DMS114 treated with DMSO at 0.1 percent for 48 hours (cell line): ENCODE results near the gene MRPS23.

ENCODE experiments used
- DNase-seq: peaks from one replicate; lab custom pipeline; 2025; ENCODE audit not compliant: unreplicated experiment; lab: John Stamatoyannopoulos, UW

Gene MRPS23

DNA sequence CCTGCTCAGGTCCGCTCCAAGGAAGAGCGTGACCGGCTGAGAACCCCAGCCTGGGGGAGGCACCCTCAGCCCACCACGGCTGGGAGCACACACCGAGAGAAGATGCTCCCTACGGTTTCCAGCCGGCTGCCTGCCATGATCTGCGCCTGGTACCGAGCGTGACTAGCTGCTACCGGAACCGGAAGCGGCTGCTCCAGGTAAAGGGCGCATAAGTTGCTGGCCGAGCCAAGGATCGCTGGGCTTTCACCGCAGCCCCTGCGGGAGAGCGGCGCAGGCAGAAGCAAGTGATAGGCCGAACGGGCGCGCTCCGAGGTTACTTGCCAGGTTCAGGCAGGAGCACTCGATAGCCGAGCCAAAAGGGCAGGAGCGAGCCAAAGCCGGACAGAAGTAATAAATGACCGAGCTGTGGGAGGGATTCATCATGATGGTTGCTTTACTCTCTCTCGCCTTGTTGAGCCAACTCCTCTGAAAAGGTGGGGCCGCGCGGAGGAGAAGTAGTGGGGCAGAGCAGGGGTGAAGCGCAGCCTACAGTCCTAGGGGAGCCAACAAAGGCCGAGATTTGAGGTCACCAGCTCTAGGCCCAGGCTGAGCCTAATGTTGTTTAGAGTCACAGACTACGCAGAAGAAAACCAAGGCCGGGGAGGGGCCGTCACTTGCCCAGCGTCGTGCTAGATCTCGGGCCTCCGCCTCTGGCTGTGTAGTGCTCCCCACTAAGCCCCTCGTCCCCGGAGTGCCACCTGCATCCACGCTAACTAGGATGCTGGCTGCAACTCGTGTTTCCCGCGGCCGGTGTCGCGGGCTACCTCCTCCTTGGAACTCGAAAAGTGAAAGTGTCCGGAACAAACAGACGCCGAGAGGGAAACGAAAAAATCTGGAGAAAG is at the start of gene MRPS23:
Gene MRPS23 (minus strand): TSS at position 171 of the 881 bp plus-strand sequence. CDS start 34 bp downstream, at position 137.
- peak; percentile 96 for DNase-seq

DNA sequence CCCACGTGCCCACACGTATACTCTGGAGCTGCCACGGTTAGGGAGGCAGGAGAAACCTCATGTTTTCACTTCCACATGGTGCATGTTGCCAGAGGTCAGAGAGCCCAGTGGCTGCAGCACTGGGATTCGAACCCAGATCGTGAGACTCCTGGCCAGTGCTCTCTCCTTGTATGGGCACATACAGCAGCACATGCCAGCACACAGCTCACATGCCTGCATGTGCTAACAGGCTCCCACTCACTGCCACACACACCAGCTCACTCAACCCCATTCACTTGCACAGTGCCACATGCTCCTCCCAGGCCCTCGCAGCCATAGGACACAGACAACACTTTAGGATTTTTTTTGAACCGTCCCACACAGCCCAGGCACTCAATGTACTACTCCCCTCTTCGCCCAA is 49.5 kb upstream of the MRPS23 start:
- DNase-seq = no peak

DNA sequence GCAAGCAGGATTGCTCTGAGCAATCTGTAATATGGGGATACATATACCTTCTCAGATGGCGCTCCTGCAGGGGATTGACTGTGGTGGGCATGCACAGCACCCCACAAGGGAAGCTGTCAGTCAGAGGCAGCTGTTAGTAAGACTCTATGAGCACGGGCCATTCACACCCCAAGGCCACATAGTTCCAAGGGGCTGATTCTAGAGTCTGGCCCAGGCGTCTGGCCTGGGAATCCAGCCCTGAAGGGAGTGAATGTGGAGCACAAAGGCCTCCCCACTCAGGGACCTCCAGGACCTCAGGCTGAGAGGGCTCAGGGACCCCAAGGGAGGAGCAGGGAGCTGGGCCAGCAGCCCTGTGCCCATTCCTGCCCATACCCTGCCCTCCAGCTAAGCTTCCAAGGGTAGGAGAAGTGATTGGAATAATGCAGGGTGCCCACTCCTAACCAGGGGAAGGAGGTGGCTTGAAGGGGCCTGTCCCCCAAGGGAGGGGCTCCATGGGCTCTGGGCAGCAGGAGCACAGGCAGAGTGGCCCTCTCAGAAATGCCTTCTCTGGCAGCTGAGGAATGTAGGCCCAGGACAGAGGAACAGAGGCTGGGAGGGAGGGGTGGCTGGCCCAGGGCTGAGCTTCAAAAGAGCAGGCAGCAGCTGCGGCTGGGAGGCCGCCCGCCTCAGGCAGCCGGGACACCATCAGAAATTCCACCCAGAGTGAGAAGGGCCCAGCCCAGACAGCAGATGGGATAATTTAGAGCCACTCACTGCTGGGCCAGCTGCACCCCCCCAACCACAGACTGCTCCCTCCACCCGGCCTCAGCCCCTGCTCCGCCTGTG is 48.9 kb upstream of the MRPS23 start:
- DNase-seq = no peak

DNA sequence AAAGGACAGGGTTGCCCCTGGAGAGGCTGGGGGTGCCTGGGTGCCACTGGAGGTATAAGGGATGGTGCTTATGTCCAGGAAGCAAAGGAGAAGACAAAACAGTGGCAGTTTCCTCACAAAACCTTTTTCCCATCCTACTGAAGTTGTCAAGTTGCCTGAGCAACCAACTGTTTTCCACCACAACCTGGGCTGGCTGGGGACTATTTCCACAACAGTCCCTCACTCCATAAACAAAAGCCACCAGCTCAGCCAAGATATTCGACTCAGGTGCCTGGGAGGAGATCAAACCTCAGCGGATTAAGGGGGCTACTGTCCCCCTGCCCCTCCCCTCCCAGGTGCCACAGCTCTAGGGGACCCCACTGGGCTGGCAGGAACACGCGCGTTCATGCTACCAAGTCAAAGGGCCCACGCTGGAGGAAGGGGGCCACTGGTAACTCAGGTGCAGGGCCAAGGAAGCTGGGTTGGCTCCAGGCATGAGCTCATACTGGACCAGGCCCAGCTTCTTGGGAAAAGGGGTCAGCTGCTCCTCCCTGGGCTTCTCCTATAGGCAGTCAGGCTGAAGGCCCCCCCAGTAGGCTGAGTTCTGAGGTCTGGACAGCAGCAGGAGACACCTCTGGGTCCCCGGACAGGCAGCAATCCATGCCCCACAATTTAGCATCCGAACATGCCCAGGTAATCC is 45.7 kb upstream of the MRPS23 start:
- DNase-seq = no peak

DNA sequence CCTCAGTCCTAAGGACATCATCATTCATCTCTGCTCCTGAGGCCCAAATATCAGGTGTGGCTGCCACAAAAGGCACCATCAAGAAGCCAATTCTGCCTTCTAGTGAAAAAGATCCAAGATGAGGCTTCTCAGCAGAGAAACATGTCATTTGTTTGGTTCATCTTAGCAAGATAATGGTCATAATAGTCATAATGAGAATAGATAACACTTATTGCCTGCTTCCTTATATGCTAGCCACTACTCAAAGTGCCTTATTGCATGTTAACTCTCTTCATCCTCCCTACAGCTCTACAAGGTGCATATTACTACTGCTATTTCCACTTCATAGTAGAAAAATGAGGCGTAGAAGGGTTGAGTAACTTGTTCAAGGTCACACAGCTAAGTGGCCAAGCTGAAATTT is 45.0 kb upstream of the MRPS23 start:
- DNase-seq = no peak

- DNase-seq = no peak
These were observed 43.2 kb upstream of the MRPS23 start for GRCh38 chr17:57892820-57893595.

- DNase-seq = peak; percentile 12
These were observed 42.4 kb upstream of the MRPS23 start for GRCh38 chr17:57892146-57892819.

DNA sequence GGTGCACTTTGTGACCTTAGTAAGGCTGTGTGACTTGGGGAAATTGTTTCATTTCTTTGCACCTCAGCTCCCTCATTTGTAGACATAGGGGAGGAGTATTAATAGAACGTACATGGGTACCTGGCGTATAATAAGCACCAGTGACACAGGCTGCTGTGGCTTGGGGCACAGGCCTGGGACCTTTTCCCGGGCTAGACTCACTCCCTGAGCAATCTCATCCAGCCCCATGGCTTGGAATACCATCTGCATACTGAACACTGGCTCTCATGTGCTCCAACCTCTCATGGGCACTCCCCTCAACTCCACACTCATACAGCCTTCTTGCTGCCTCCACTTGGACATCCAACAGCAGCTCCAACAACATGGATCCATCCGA is 41.0 kb upstream of the MRPS23 start:
- DNase-seq = no peak

- DNase-seq = no peak
These were observed 40.3 kb upstream of the MRPS23 start for GRCh38 chr17:57889892-57890856.

GRCh38 chr17:57889252-57889651 is 39.4 kb upstream of the MRPS23 start:
- no peak for DNase-seq

GRCh38 chr17:57888311-57889216 is 38.7 kb upstream of the MRPS23 start:
- no peak for DNase-seq

DNA sequence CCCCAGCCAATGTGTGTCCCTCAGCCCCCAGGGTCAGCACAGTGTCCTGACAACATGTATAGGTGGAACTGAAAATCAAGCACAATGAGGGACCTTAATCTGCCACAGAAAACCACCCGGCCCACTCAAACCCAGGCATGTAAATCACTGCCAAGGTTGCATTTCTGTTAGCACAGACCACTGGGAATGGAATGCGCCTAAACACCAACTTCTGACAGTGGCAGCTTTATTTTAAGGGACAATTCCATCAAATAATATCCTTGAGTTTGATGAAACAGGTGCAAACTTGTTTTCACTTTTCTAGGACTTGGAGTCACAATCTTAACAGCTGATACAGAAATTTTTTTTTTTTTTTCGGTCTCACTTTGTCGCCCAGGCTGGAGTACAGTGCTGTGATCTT is 37.3 kb upstream of the MRPS23 start:
- DNase-seq = no peak

- DNase-seq = no peak
These were observed 36.2 kb upstream of the MRPS23 start for GRCh38 chr17:57886020-57886419.

DNA sequence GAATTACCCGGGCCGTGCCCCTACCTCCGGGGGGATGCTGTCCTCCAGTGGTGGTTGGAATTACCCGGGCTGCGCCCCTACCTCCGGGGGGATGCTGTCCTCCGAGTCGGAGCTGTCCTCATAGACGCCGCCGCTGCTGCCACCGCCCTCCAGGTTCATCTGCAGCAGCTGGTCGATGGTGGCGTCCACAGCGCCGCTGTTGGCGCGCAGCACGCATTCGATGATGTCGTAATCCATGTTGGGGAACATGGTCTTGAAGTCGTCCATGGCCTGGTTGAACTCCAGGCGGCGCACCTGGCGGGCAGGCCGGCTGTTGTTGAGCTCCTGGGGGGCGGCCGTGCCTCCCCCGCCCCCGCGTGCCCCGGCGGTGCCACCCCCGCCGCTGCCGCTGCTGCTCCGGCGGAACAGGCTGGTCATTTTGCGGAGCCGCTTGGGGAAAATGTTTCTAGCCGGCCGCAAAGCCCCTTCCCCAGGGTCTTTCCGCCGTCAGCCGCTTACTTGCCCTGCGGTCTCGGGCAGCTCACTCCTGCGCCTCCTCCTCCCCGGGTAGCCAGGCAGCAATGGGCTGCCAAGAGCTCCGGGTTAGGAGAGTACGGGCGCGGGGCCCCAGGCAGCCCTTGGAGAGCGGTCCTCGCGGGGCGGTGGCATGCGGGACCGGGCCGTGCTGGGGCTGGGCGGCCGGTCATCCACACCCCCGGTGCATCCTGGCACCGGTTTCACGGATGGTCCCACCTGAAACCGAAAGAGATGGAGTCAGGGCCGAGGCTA is 35.5 kb upstream of the MRPS23 start:
- DNase-seq = no peak

DNA sequence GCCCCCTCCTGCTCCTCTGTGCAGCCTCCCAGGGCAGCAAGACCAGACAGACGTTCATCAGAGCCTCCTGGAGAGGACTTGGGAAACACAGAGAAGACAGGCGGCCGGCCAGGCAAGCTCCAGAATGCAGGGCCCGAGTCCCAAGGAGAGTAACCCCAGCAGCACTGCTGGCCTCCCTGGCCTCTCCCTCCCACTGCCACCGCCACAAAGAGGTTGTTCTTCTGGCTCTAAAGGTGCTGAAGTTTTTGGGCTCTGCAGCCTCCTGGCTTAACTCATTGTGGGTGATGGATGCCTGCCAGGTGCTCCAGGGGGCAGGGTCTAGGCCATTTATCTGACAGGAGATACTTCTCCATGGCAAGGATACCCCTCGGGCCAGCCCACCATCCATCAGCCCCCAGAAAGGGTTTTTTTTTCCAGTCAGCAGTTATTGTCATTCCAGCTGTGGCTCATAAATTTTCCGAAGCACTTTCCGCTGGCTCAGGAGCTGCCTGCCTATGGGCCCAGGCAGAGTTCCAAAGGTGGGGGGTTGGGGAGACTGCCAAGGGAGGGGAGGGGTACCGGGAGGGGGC is 32.0 kb upstream of the MRPS23 start:
- no peak for DNase-seq

DNA sequence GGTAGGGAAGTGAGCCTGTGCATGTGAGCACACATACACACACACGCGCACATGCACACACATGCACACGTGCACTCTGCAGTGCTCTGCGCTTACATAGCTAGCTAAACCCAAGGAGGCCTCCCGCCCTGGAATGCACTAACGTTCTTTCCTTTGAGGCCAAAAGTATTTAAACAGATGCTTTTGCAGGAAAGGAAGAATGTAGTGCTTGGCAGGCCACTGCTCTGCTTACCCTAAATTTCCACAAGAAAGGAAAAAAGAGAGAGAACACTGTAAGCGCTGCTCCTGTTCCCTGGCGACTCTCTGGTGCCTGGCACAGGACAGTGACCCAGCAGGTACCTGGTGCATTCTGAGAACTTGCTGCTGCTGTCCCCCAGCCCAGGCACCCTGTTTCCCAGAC is 31.3 kb upstream of the MRPS23 start:
- no peak for DNase-seq

- DNase-seq = no peak
These were observed 30.2 kb upstream of the MRPS23 start for GRCh38 chr17:57880086-57880456.
